Osteoblast (primary cell): Measurements from ENCODE around the gene GRM8. TPM values are rescaled to one million over a fixed set of nuclear protein-coding genes. Genes with fewer than 3 reads are reported as not detected.

Source experiments
- DNase-seq: peaks from one replicate; pipeline ENCODE4 v3.0.0; 2011; ENCODE audit warnings: low spot score, mixed read lengths; ENCODE audit not compliant: insufficient read length; ENCODE audit errors: missing footprints
- H2AFZ ChIP-seq: 2 replicates; pipeline ENCODE4 v1.6.0; 2011; ENCODE audit warnings: mild to moderate bottlenecking, low read length
- H3K27ac ChIP-seq: 2 replicates; pipeline ENCODE4 v1.5.1; 2011; ENCODE audit warnings: mild to moderate bottlenecking, low read depth, low read length, moderate library complexity
- H3K27me3 ChIP-seq: 2 replicates; pipeline ENCODE4 v1.6.0; 2012; ENCODE audit warnings: mild to moderate bottlenecking, control low read depth, inconsistent platforms, low read length, moderate library complexity; ENCODE audit not compliant: insufficient read depth
- H3K36me3 ChIP-seq: 2 replicates; pipeline ENCODE4 v1.5.1; 2011; ENCODE audit warnings: mild to moderate bottlenecking, low read length, control low read depth, moderate library complexity; ENCODE audit not compliant: insufficient read depth
- H3K4me1 ChIP-seq: 2 replicates; pipeline ENCODE4 v1.5.1; 2011; ENCODE audit warnings: mild to moderate bottlenecking, low read length, control low read depth, moderate library complexity; ENCODE audit not compliant: insufficient read depth
- H3K4me2 ChIP-seq: 2 replicates; pipeline ENCODE4 v1.6.0; 2011; ENCODE audit warnings: mild to moderate bottlenecking, low read length; ENCODE audit not compliant: insufficient read depth
- H3K4me3 ChIP-seq: fragments of 200-600 bp; sonication (generic); 3 replicates; pipeline ENCODE4 v1.5.1; 2012; ENCODE audit warnings: mild to moderate bottlenecking, low read length, inconsistent platforms; ENCODE audit not compliant: insufficient read depth
- H3K79me2 ChIP-seq: 2 replicates; pipeline ENCODE4 v1.6.0; 2012; ENCODE audit warnings: mild to moderate bottlenecking, low read length, control low read depth, inconsistent platforms; ENCODE audit not compliant: insufficient read depth
- H3K9me3 ChIP-seq: 2 replicates; pipeline ENCODE4 v1.5.1; 2011; ENCODE audit warnings: low read depth, low read length, control low read depth
- H4K20me1 ChIP-seq: 2 replicates; pipeline ENCODE4 v1.6.0; 2012; ENCODE audit warnings: mild to moderate bottlenecking, low read length, control low read depth; ENCODE audit not compliant: insufficient read depth
- CTCF ChIP-seq: IDR thresholded peaks from 2 replicates; pipeline ENCODE4 v1.5.1; 2011; ENCODE audit warnings: mild to moderate bottlenecking, low read depth, low read length, moderate library complexity; ENCODE audit errors: extremely low read depth
- total RNA-seq: library from RNA; depleted of rRNA; stranded (reverse); fragments of >200 nt; gene quantifications from 2 replicates; pipeline ENCODE4 v1.2.3, GENCODE V29; 2012

GRM8 gene
- total RNA-seq, result not detected in 2 replicates

GRCh38 chr7:127252778-127253280 is at the start of gene GRM8:
GRM8 (minus strand) TSS chr7:127252941.
- no peaks in the 10 kb centered on the region for H4K20me1 ChIP-seq
- peak; percentile 91 for DNase-seq
- H2AFZ ChIP-seq, result peak within 1 kb of the TSS; percentile 91
- peaks cover 50% of the 10 kb centered on the region for H3K27me3 ChIP-seq
- H3K4me1 ChIP-seq, result peaks cover 9% of the 10 kb centered on the region
- H3K4me3 ChIP-seq, result peak within 1 kb of the TSS; percentile 78
- H3K36me3 ChIP-seq, result no peaks in the 10 kb centered on the region
- H3K27ac ChIP-seq, result no peak within 1 kb of the TSS
- H3K4me2 ChIP-seq, result peak within 1 kb of the TSS; percentile 88
- TF ChIP-seq CTCF, result no peak
- no peaks in the 10 kb centered on the region for H3K79me2 ChIP-seq
- H3K9me3 ChIP-seq, result no peaks in the 10 kb centered on the region

GRCh38 chr7:127290801-127291361 is 38.1 kb upstream of the GRM8 start:
- Histone ChIP-seq H3K4me2 (no peak overlapping the region), H4K20me1 (no peaks in the 10 kb centered on the region), H3K4me1 (no peaks in the 10 kb centered on the region), H3K4me3 (no peak overlapping the region), H2AFZ (no peak overlapping the region), H3K9me3 (no peaks in the 10 kb centered on the region), H3K27ac (no peak overlapping the region), H3K79me2 (no peaks in the 10 kb centered on the region), H3K36me3 (no peaks in the 10 kb centered on the region), H3K27me3 (no peaks in the 10 kb centered on the region)
- TF ChIP-seq CTCF, result no peak
- DNase-seq, result no peak

GRCh38 chr7:127290116-127290655 is 37.4 kb upstream of the GRM8 start:
- H3K79me2 ChIP-seq, result no peaks in the 10 kb centered on the region
- no peaks in the 10 kb centered on the region for H3K27me3 ChIP-seq
- no peaks in the 10 kb centered on the region for H4K20me1 ChIP-seq
- H2AFZ ChIP-seq, result no peak overlapping the region
- no peaks in the 10 kb centered on the region for H3K4me1 ChIP-seq
- H3K9me3 ChIP-seq, result no peaks in the 10 kb centered on the region
- H3K36me3 ChIP-seq, result no peaks in the 10 kb centered on the region
- no peak overlapping the region for H3K4me2 ChIP-seq
- no peak overlapping the region for H3K4me3 ChIP-seq
- peak; percentile 59 for DNase-seq
- H3K27ac ChIP-seq, result no peak overlapping the region
- TF ChIP-seq CTCF, result no peak

DNA sequence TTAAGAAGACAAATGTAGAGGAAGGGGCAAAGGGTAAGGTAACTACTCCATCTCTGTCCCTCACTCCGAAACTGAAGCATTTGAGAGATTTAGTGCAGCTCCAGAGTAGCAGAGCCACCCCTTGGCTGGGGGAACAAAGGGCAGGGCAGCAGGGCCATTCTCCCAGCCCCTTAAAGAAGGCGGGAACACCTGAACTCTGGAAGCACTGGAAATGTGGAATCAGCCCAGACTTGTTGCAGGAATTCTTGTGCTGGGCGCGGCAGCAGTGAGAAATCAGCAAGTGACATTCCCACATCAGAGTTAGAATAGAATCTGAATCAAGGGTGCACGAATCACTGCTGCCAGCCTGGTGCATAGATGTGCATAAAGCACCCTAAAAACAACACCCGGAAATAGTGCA is 34.4 kb upstream of the GRM8 start:
- no peak overlapping the region for H2AFZ ChIP-seq
- no peak for TF ChIP-seq CTCF
- H3K36me3 ChIP-seq, result no peaks in the 10 kb centered on the region
- no peak overlapping the region for H3K4me2 ChIP-seq
- H4K20me1 ChIP-seq, result no peaks in the 10 kb centered on the region
- H3K27ac ChIP-seq, result no peak overlapping the region
- no peaks in the 10 kb centered on the region for H3K79me2 ChIP-seq
- H3K4me3 ChIP-seq, result no peak overlapping the region
- H3K9me3 ChIP-seq, result no peaks in the 10 kb centered on the region
- H3K27me3 ChIP-seq, result no peaks in the 10 kb centered on the region
- H3K4me1 ChIP-seq, result no peaks in the 10 kb centered on the region
- DNase-seq, result no peak
